Mucosa of rectum (tissue), 2 donors: ENCODE data around the gene SNRK.

ENCODE experiments used
- H3K27ac ChIP-seq, 2 donors: one replicate each; pipeline ENCODE4 v1.7.0; 2013; ENCODE audit warnings: inconsistent platforms in 2 of 2, low read depth in 2 of 2, low read length in 2 of 2
- H3K27me3 ChIP-seq, 2 donors: one replicate each; pipeline ENCODE4 v1.7.0; 2013; ENCODE audit warnings: low read length in 2 of 2; ENCODE audit not compliant: control insufficient read depth in 2 of 2, insufficient read depth in 2 of 2
- H3K36me3 ChIP-seq, 2 donors: one replicate each; pipeline ENCODE4 v1.7.0; 2013; ENCODE audit warnings: low read length in 2 of 2; ENCODE audit not compliant: control insufficient read depth in 2 of 2, insufficient read depth in 2 of 2
- H3K4me1 ChIP-seq, 2 donors: one replicate each; pipeline ENCODE4 v1.7.0; 2013; ENCODE audit warnings: low read length in 2 of 2, mild to moderate bottlenecking in 1 of 2; ENCODE audit not compliant: control insufficient read depth in 2 of 2, insufficient read depth in 2 of 2
- H3K4me3 ChIP-seq, 2 donors: one replicate each; pipeline ENCODE4 v1.7.0; 2013; ENCODE audit warnings: low read length in 2 of 2
- H3K9ac ChIP-seq, 2 donors: one replicate each; pipeline ENCODE4 v1.7.0; 2013; ENCODE audit warnings: low read length in 2 of 2, low read depth in 1 of 2, mild to moderate bottlenecking in 1 of 2
- H3K9me3 ChIP-seq, 2 donors: one replicate each; pipeline ENCODE4 v1.7.0; 2013; ENCODE audit warnings: low read length in 2 of 2; ENCODE audit not compliant: control insufficient read depth in 2 of 2
- donor health status: healthy.
- donor health status: Normal muscosa, but diverticular disease.

Gene SNRK

DNA sequence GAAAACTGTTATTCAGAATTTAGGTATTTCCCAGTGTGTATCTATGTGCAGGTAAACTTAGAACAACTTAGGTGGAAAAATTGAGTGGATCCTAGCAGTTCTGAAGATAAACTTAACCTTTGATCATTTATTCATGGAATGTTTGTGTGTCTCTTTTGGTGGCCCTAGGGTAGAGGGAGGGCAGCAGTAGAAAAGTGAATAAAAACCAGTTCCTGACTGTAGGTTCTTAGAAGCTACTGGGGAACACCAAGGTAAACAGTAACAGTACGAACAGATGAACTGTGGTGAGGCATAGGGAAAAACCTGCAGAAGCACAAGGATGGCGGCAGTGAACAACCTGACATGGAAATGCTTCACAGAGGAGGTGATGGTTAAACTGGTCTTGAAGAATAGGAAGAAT is 2.5 kb downstream of the SNRK start:
- Histone ChIP-seq H3K9me3 (no peaks in the 10 kb centered on the region), H3K36me3 (peaks cover 0 to 4% of the 10 kb centered on the region in 2 donors), H3K27ac (peak overlapping the region; percentile 60 to 69), H3K27me3 (no peaks in the 10 kb centered on the region), H3K4me1 (peaks cover 17 to 35% of the 10 kb centered on the region in 2 donors), H3K4me3 (peak overlapping the region; percentile 60 to 91), H3K9ac (peak overlapping the region; percentile 18 to 76)

DNA sequence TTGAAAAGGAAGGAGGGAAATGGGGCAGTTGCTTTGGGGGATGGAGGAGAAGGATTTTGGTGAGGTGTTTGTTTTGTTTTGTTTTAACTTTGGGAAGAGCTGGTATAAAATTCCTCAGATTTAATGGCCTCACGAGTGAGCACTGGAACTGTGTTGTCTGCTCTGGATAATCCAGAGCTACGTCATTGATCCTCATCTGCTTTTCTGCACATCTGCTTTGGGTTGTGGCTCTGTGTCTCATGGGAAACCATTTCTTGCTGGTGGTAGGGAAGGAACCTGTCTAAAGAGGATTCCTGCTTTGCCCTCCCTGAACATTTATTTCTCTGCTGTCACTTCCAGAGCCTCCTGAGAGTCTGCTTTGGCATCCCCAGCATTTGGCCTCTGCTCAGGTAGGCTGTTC is 3.1 kb downstream of the SNRK start:
- Histone ChIP-seq H3K27me3 (no peaks in the 10 kb centered on the region), H3K4me3 (peak overlapping the region in 1 of 2 donors; percentile 91), H3K9ac (no peak overlapping the region), H3K36me3 (peaks cover 0 to 4% of the 10 kb centered on the region in 2 donors), H3K4me1 (peaks cover 17 to 36% of the 10 kb centered on the region in 2 donors), H3K9me3 (no peaks in the 10 kb centered on the region), H3K27ac (peak overlapping the region in 1 of 2 donors; percentile 60)

DNA sequence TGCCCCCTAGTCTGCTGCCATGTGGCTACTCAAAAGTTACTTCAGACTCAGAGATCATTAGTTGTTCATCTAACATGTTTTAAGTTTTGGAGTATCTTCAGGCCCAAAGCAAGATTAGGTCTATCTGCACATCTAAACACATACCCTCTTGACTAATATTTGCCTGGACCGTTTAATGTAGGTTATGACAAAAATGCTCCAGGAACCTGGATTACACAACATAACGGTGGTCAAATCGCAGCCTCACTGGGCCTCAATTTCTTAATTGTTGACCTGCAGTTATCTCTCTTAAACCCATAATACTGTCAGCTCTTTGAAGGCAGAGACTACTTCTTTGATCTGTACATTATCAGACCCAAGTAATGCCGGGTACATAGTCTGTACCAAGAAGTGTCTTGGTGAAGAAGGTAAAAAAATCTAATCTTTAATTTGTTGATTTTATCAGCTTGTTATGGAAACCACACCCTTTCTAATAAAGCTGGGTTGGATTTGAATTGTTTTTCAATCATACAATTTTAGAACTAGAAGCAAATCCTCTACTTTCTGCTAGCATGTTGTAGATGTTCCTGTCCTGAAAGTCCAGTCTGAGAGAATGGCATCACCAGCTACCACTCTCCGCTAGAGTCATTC is 3.6 kb downstream of the SNRK start:
- no peak overlapping the region for H3K27ac ChIP-seq
- peaks cover 17 to 36% of the 10 kb centered on the region in 2 donors for H3K4me1 ChIP-seq

DNA sequence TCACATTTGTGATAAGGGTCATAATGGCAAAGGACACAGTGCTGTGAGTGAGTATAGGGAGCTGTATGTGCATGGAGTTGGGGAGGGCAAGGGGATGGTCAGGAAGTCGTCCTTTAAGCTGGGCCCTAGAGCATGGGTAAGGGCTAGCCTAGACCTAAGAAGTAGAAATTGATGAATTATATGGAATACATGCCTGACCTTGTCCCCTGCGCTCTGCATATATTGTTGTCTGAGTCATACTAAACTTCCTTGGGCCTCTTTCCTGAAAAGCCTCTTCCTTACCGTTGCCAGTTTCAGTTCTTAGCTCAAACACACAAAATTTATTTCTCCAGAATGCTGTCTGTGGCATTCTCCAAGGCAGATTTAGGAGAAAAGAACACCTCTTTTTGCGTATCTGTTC is 4.6 kb downstream of the SNRK start:
- no peak overlapping the region for H3K27ac ChIP-seq
- H3K36me3 ChIP-seq, result peaks cover 0 to 4% of the 10 kb centered on the region in 2 donors
- H3K4me3 ChIP-seq, result no peak overlapping the region
- no peaks in the 10 kb centered on the region for H3K9me3 ChIP-seq
- no peak overlapping the region for H3K9ac ChIP-seq
- no peaks in the 10 kb centered on the region for H3K27me3 ChIP-seq
- H3K4me1 ChIP-seq, result peaks cover 17 to 33% of the 10 kb centered on the region in 2 donors

More for the DNA sequence above, 3.6 kb downstream of the SNRK start:
- Histone ChIP-seq H3K9ac (no peak overlapping the region), H3K4me3 (peak overlapping the region in 1 of 2 donors; percentile 5), H3K36me3 (peaks cover 0 to 4% of the 10 kb centered on the region in 2 donors), H3K27me3 (no peaks in the 10 kb centered on the region), H3K9me3 (no peaks in the 10 kb centered on the region)

DNA sequence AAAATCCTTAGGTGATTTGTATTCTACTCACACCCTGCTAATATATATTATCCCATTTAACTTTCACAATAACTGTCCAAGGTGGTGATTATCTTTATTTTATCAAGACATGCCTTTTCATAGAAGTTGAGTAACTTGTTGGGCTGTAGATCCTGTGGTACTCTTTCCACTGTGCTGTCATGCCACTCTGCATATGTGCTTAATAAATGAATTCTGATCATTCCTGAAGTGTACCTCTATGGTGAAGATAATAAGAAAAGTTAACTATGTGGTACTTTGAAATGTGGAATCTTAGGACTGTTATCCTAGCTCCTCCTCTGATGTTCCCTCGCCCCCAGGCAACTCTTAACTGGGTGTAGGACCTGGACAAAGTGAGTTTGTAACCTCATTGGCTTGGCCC is 5.2 kb downstream of the SNRK start:
- H3K4me3 ChIP-seq, result no peak overlapping the region
- H3K27ac ChIP-seq, result no peak overlapping the region
- H3K36me3 ChIP-seq, result peaks cover 0 to 4% of the 10 kb centered on the region in 2 donors
- H3K27me3 ChIP-seq, result no peaks in the 10 kb centered on the region
- H3K9me3 ChIP-seq, result no peaks in the 10 kb centered on the region
- H3K9ac ChIP-seq, result no peak overlapping the region
- peaks cover 17 to 34% of the 10 kb centered on the region in 2 donors for H3K4me1 ChIP-seq

DNA sequence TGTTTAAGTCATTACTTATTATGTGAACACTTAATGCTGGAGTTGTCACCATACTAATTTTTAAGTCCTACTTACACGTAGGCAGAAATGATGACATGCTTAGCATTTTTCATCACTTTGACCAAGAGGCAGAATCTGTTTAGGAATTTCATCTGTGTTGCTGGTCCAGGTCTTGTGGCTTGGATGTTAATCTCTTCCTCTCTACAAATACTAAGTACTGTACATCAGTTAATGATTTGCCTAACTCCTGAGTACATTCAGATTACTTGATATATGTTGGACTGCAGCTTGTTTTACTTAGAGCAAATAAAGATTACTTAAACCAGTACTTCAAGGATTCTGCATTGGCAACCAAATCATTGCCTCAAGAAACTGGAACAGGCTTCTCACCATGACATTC is 8.6 kb downstream of the SNRK start:
- peaks cover 0 to 4% of the 10 kb centered on the region in 2 donors for H3K36me3 ChIP-seq
- H3K9me3 ChIP-seq, result no peaks in the 10 kb centered on the region
- no peaks in the 10 kb centered on the region for H3K27me3 ChIP-seq
- H3K4me1 ChIP-seq, result peaks cover 6 to 13% of the 10 kb centered on the region in 2 donors
- H3K9ac ChIP-seq, result no peak overlapping the region
- H3K27ac ChIP-seq, result no peak overlapping the region
- H3K4me3 ChIP-seq, result no peak overlapping the region

DNA sequence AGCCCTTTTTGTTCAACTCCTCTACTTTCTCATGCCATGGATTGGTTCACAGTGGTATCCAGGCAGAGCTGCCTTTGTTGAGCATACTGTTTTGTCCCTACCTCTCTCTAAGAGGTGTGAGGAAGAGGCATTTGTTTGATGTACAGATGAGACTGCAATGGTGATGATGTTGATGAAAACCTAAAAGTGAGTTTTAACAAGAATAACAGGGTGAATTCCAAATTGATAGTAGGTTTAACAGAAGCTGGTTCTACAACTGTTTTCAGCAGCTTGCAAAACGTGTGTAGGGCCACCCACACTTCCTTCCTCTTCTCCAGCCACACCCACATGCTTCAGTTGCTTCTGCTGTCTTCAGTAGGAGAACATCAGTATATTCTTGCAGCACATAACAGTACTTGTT is 10.2 kb downstream of the SNRK start:
- Histone ChIP-seq H3K4me3 (peak overlapping the region in 1 of 2 donors; percentile 32), H3K27ac (no peak overlapping the region), H3K9ac (no peak overlapping the region), H3K27me3 (no peaks in the 10 kb centered on the region), H3K36me3 (peaks cover 0 to 3% of the 10 kb centered on the region in 2 donors), H3K9me3 (no peaks in the 10 kb centered on the region), H3K4me1 (peaks cover 3 to 8% of the 10 kb centered on the region in 2 donors)

DNA sequence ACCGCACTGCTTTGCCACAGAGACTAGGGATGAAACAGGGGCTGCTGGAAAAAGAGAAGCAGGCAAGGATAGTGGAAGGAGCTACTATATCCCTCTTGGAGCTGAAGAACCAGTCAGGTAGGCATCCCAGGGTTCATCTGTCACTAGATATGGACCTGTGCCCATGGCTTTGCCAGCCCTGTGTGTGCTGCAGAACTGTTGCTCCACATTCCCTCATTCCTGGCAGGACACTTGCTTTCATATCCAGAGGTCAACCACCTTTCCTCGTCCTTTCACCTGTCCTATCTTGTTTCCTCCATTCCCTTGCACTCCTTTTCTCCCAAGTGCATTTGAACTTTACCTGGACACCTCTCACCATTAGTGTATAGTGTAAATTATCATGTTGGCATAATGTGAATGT is 12.0 kb downstream of the SNRK start:
- peaks cover 3 to 8% of the 10 kb centered on the region in 2 donors for H3K4me1 ChIP-seq
- no peaks in the 10 kb centered on the region for H3K27me3 ChIP-seq
- H3K27ac ChIP-seq, result no peak overlapping the region
- H3K36me3 ChIP-seq, result peaks cover 4 to 6% of the 10 kb centered on the region in 2 donors
- H3K9me3 ChIP-seq, result no peaks in the 10 kb centered on the region
- no peak overlapping the region for H3K4me3 ChIP-seq
- H3K9ac ChIP-seq, result no peak overlapping the region

DNA sequence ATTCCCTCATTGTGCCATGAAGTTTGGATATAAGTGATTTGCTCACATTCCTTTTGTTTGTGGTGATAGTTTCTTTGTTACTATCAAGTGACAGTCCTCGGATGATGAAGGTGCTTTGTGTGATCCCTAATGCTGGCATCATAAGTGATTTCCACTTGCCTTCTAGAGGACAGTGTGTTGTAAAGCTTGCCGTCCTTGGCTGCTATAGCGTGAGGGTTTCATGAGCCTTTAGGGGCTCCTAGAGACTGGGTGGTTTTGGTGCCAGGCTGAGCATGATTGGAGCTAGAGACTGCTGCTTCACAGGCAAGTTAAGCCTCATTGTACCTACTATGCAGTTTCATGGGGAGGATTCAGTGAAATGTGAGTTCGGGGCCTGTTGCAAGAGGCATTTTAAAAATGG is 12.4 kb downstream of the SNRK start:
- Histone ChIP-seq H3K4me3 (no peak overlapping the region), H3K4me1 (peaks cover 3 to 8% of the 10 kb centered on the region in 2 donors), H3K27ac (no peak overlapping the region), H3K27me3 (no peaks in the 10 kb centered on the region), H3K36me3 (peaks cover 6 to 10% of the 10 kb centered on the region in 2 donors), H3K9me3 (no peaks in the 10 kb centered on the region), H3K9ac (no peak overlapping the region)

DNA sequence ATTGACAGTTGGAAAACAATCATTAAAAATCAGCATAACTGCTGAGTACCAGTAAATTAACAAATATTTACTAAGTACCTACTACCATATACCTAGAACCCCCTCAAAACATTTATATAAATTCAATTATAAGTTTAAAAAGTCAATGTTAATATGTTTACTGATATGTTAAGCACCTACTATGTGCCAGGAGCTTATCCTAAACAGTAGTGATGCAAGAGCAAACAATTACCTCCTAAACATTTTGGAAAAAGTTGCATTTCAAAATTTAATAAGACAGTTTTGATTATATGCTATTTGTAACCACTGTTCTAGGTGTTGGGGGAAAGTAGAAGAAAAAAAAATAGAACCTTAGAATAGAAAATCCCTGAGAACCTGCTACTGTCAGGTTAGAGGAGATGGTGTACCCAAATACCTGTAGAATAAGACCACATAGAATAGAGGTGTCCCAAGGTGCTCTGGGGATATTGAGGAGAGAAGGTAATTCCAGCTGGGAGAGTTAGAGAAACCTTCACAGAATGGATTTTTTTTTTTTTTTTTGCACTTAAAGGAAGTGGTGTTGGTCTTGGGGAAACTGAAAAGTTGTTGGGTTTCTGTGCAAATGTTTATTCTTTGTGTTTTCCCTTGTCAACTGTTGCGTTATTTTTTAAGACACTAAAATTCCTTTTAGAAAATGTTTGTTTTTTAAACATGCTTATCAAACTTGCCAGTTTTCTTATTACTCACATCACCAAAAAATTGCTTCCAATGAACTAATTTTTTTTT is 16.0 kb downstream of the SNRK start:
- H3K4me1 ChIP-seq, result peaks cover 0 to 4% of the 10 kb centered on the region in 2 donors
- H3K9ac ChIP-seq, result no peak overlapping the region
- H3K9me3 ChIP-seq, result no peaks in the 10 kb centered on the region
- peaks cover 9 to 21% of the 10 kb centered on the region in 2 donors for H3K36me3 ChIP-seq
- no peaks in the 10 kb centered on the region for H3K27me3 ChIP-seq
- H3K27ac ChIP-seq, result no peak overlapping the region
- H3K4me3 ChIP-seq, result no peak overlapping the region
